HG03025 (cell line): Measurements from ENCODE around the gene MLC1.
"Not testable (repeated sequence)": the region's sequence is repeated elsewhere in the genome, so short reads cannot be mapped to it uniquely, and the experiment has no call there.

Experiments used
- ATAC-seq: cut with Tn5 transposase; IDR thresholded peaks from one replicate; pipeline ENCODE4 v1.9.1; 2021; ENCODE audit warnings: mild to moderate bottlenecking, moderate library complexity; ENCODE audit not compliant: unreplicated experiment, low FRiP score

The MLC1 gene

DNA sequence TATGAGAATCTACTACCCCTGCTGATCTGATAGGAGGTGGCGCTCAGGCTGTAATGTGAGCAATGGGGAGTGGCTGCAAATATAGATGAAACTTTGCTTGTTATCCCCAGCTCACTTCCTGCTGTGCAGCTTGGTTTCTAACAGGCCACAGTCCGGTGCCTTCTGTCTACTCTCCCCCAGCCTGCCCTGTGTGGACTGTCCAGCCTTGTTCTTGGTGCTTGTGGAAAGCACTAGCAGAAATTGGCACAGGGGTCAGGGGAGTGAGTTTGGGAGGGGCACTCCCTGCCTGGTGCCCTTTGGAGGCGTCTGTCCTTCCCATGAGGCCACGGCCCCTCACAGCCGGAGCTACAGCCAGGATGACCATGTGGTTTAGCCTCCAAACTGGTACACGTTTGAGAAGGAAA is 18.9 kb upstream of the MLC1 start:
- ATAC-seq: no peak

DNA sequence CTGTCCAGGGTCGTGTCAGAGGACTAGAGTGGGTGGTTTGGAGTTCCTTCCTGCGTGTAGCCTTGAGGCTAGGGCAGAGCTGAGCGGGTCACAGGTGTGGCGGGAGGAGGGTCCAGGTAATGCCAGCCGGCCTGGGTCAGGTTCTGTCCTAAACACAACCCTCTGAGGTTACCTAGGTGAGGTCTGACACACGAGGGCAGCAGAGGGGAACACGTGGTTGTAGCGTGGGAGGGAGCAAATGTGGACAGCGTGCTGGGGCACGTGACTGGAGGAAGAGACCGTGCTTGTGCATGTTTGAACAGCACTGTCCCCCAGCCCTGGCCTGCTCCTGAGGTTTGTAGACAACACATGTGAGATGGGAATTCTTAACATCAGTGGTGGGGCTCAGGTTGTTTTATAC is 17.7 kb upstream of the MLC1 start:
- ATAC-seq: no peak

DNA sequence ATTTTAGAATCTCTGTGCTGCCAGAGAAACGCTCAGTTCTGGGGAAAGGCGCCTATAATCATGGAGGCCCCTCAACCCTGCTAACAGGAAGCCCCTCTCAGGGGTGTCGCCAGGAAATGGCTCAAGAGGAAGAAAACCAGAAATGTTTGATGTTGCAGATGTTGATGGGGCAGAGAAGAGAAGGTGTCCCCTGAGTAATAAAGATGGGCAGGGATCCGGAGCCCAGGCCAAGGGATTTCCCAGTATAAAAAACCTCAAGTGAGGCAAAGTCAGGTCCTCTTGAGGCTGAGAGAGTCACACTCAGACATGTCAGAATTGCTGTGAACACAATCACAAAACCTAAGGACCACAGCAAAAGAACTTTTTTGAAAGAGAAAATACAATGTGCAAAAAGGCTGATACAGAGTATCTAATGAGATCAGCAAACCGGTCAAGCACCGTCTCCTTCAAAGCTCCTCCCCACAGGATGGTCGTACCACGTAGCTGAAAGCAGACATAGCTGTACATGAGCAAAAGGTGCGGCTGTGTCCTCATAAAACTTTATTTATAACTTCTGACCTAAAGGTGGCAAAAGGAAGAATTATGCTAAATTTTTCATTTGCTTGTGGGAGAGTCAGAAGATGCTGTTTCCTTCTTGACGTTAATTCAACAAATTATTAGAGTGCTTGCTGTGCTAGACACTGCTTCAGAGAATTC is 16.8 kb upstream of the MLC1 start:
- no peak for ATAC-seq

DNA sequence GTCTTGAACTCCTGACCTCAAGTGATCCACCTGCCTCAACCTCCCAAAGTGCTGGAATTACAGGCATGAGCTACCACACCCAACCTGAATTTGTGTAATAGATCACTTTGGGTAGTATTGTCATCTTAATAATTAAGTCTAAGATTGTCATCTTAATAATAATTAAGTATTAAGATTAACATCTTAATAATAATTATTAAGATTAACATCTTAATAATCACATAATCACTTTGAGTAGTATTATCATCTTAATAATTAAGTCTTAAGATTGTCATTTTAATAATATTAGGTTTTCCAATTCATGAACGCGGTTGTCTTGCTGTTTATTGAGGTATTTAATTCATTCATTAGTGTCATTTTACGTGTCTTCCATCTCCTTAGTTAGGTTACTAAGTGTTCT is 12.8 kb upstream of the MLC1 start:
- ATAC-seq: no peak

DNA sequence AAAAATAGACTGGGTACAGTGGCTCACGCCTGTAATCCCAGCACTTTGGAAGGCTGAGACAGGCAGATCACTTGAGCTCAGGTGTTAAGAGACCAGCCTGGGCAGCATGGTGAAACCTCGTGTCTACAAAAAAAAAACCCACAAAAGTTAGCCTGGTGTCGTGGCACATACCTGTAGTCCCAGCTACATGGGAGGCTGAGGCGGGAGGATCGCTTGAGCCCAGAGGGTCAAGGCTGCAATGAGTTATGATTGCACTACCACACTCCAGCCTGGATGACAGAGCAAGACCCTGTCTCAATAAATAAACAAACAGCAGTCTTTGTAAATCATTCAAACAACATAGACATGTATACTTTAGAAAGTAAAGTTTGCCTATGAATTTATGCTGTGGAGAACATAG is 7.1 kb upstream of the MLC1 start:
- ATAC-seq: no peak

DNA sequence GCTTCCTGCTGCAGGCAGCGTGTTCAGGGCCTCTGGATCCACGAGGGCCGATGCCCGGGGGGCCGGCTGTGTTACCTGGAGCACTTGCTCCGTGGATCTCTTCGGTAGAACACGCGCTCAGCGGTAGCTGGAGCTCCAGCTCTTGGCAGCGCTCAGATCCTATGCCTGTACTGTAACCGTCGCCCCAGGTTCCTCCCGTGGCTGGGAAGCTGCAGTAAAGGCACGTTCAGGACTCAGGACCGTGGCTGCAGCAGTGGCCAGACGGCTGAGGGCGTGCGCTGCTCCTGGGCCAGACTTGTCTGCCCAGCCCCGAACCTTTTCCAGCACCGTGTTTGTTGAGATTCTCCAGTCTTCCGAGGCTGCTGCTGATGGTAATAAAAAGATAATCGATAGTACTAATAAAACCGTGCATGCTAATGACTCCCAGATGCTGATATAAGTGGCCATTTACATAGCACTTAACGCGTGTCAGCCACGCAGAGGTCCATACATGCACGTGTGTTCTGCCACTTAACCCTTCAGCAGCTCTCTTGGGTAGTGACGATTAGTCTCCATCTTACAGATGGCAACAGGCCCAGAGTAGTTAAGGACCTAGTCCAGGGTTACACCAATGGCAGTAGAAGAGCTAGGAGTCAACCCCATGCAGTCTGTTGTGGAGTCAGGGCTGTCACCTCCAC is 6.0 kb upstream of the MLC1 start:
- ATAC-seq: no peak

DNA sequence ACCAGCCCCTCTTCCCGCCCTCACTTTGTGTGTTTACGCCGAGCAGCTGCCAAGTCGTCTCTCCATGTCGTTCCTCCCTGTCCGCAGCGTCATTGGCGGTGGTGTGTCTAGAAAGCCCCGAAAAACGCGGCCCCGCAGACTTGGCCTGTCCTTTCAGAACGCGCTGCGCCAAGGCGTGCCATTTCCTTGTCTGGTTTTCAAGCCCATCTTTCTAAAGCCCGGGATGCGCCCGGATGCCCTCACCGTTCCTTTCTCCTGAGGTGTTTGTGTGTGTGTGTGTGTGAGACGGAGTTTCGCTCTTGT is 5.1 kb upstream of the MLC1 start:
- no peak for ATAC-seq

DNA sequence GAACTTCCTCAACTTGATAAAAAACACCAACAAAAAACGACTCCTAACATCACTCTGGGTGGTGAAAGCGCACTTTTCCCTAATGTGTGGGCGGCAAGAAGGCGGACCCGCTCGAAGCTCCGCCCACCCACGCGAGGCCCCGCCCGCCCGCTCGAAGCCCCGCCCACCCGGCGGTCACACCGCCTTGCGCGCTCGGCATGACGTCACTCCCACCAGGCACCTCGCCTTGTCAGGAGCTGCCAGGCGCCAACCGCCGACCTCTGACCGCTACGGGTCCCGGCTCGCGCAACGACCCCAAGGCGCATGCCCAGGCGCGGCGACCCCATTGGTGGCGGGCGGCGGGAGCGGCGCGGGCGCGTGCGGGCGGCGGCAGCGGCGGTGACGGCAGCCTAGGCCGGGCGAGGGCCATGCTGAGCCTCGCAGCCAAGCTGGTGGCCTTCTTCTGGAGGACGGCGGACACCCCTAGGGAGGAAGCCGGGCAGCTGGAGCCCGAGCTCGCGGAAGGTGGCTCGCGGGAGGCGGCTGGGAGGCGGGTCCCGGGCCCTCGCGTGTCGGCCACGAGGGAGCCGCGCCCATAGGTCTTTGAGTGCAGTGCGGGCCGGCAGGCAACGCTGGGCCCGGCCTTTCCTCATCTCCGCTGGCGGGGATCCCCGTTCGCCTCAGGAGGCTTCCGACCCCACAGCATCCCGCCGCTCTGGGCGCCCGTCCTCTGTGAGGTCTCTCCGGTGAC is 4.6 kb upstream of the MLC1 start, which contains the start of gene MOV10L1:
Gene MOV10L1, plus strand, starts transcription at position 325 of the 730 bp plus-strand sequence. Its CDS starts 83 bp downstream, at position 408.
- ATAC-seq: no peak

DNA sequence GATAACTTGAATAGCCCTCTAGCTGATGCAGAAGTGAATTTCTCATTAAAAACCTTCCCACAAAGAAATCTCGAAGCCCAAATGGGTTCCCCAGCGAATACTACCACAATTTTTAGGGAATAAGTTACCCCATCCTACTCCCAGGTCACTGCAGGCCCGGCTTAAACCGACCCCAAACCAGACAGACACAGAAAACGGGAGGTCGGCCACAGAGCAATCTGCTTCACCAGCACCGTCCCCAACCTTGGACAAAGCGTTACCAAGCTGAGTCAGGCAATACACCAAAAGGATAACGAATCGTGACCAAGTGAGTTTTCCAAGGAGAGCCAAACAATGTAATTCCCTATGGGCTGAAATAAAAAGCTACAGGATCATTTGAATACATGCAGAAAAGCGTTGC is 4.0 kb upstream of the MLC1 start:
- no peak for ATAC-seq

DNA sequence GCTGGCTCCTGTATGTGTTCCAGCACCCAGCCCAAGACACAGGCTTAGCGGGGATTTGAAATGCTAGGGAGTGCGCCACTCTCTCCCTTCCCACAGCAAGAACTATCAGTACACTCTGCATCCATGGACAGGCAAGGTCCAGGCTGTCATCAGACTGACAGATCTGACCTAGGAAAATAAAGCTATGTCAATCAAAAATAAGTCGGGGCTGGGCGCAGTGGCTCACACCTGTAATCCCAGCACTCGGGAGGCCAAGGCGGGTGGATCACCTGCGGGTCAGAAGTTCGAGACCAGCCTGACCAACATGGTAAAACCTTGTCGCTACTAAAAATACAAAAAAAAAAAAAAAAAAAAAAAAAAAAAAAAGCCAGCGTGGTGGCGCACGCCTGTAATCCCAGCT is 2.9 kb upstream of the MLC1 start:
- no peak for ATAC-seq

DNA sequence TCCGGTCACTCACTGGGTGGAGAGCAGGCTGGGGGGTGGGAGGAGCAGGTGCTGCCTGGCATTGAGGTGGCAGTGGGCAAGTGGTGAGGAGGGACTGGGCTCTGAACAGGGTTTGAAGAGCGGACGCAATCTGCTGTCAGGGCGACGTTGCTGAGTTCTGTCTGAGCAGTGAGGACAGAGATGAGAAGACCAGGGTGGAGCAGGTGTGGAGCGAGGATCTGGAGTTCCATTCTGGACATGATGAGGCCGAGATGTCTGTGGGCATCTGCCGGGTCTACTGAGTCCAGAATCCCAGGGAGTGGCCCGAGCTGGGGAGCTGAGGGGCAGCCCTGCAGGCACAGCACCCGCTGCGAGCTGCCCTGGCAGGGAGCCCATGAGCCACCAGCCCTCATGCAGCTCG is 2.4 kb upstream of the MLC1 start:
- ATAC-seq: no peak

DNA sequence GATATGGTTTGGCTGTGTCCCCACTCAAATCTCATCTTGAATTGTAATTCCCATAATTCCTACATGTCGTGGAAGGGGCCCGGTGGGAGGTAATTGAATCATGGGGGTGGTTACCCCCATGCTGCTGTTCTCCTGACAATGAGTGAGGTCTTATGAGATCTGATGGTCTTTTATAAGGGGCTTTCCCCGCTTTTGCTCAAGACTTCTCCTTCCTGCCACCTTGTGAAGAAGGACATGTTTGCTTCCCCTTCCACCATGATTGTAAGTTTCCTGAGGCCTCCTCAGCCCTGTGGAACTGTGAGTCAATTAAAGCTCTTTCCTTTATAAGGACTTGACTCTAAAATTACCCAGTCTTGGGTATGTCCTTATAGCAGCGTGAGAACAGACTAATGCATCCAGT is 1.7 kb upstream of the MLC1 start:
- ATAC-seq: not testable (repeated sequence)

DNA sequence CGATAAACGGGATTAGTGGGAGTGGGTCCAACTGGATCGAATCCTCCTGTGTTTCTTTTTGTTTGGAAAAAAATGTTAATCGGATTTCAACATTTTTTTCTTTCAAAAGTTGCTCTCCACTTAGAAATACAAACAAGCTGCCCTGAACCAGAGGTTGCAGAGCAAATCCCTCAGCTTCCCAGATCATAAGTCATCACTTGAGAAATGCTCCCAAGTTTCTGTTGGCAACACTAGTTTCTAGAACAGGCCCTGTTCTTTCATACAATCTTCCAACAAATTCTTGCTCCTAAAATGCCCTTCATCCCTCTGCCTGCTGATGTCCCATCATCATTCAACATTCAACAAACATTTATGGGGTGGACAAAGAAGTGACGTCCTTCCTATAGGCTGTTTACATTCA is 1.3 kb upstream of the MLC1 start:
- ATAC-seq: no peak

DNA sequence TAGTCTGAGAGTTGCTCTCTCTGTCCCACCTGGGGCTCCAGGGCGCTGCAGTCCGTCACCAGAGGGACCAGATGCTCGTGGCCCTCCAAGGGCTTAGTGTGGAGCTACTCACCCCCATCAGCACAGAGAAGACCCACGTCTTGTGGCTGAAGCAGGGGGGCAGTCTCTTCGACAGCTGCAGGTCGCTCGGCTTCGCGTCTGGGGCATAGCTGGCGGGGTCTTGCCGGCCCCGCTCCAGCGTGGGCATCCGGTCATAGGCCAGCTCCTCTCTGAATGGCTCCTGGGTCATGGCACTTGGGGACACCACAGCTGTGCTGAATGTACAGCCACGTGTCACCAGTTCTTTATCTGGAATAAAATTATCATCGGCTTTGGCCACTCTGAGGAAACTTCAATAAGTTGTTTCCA is 608 bp downstream of the MLC1 start:
- no peak for ATAC-seq

DNA sequence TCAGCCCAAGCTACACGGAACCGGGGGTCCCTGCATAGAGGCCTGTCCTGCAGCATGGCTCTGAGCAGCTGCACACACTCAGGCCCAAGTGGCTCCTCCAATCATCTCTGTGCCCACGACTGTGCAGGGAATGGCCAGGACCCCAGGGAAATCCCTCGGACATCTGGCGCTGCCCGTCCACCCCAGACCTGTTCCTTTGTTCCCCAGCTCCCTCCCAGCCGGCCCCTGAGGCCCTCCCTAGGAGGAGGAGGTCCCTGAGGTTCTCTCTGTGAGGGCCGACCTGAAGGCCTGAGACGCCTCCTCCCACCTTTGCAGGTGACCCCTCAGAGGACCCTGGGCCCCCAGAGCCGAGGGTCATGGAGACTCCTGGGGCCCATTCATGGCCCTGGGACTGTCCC is 1.1 kb downstream of the MLC1 start:
- no peak for ATAC-seq

DNA sequence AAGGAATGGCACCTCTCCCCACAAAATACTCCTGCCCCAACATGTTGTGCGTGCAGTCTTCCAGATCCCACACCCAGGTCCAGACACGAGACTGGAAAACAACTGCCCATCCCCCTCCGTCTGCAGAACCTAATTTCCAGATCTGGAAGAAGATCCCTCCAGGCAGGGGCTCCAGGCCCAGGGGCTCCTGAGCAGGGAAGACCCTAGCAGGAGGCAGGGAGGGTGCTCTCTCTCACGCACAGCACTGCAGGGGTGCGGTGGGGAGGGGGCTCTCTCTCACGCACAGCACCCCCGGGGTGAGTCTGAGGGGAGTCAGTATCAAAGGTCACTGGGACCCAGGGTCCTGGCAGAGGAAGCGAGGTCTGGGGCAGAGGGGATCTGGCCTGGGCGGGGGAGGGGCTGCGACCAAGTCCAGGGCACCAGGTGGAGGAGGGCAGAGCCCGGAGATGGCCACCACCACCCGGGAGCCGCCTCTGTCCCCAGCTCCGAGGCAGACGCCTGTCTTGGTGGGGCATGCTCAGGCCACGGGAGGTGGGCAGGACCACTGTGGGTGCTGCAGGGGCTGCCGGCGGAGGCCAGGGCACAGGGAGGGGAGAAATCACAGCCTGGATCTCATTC is 1.7 kb downstream of the MLC1 start:
- ATAC-seq: no peak

DNA sequence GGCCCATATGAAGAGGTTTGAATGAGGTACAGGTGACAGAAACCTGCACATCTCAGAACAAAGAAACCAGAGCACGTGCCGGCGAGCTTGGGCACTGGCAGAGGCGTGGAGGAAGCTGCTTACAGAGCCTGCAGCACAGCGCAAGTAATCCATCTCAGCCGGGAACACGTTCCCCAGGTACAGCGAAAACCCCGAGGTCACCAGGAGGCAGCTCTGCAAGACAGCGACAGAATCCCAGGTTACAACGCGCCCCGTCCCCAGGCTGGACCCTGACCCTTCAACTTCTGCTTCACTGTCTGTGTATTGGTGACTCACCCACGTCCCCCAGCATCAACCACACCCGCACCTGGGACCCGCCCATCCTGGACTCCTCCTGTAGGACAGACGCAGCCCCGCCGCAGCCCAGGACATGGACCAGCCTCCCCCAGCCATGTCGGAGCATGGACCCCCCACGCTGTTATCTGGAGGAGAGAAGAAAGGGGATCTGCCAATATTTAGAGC is 2.2 kb downstream of the MLC1 start:
- ATAC-seq: no peak

DNA sequence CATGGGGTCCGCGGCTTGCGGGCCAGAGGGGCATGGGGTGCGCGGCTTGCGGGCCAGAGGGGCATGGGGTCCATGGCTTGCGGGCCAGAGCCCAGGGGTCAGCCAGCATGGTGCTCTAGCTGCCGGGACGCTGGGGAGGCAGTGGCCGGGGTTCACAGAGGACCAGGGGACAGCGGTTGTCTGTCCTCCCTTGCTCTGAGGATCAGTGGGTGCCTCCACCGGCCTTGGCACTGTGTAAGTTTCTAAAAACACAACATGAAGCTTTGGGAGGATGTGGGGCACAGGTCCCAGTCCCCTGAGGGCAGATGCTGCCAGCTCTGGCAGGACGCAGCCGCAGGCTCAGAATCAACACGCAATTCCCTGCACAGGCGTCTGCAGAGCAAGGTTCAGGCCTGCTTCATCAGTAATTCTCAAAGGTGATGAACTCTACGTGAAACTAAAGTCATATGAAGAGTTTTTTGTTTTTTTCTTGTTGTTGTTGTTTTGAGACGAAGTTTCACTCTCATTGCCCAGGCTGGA is 3.0 kb downstream of the MLC1 start:
- ATAC-seq: no peak

DNA sequence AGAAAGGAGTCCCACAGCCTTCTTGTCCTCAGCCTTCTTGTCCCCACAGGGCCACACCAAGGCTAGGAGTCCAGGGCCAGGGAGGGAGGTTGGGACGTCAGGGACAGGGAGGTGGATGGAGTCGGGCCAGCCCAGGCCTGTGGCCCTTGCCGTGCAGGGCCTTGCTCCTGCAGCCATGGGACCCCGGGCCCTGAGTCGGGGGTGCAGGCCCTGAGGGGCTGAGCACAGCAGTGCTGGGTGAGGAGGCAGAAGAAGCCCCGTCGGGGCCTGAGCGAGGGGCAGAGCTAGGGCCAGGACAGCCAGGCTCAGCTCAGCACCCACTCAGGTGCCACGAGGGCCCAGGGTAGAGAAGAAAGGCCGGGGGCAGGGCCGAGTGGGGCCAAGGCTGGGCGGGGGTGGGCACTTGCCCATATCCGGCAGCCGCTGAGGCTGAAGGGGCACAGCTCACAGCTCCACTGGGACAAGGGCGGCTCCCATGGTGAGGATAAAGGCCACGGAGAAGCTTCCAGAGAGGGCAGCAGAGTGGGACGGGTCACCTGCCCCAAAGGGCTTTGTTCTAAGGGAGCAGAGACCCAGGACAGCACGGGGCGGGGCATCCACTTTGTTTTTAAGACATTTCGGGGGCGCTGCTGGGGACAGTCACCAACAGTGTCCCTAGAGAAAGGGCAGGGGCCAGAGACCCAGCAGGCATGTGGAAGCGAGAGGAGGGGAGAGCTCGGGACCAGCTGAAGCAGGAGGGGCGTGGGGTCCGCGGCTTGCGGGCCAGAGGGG is 3.6 kb downstream of the MLC1 start:
- no peak for ATAC-seq

DNA sequence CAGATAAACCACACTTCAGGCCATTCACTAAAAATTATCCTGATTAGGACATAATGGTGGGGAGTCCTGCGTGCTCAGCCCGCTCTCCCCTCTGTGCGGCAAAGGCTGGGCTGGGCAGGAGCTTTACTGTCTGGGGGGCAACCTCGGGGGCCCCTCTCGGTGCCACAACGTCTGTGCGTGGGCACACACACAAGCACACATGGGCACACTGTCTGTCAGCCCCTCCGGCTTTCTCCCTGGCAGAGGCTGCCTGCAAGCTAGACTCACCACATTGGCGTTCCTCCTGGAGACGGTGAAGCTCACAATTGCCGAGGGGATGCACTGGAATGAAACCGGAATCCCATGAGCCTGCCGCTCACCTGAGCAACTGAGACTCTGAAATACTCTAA is 5.2 kb downstream of the MLC1 start:
- no peak for ATAC-seq
